SU-DHL-6 (cell line): ENCODE data around the gene EXOC6B.

Source experiments
- H2AFZ ChIP-seq: fragments of 200-600 bp; sonication (generic); 2 replicates; pipeline ENCODE4 v1.6.1; 2014; ENCODE audit warnings: low read depth, mild to moderate bottlenecking, moderate library complexity, mixed read lengths, antibody characterized with exemption, low read length; ENCODE audit not compliant: severe bottlenecking
- H3F3A ChIP-seq: fragments of 200-600 bp; shearing (Covaris generic); 2 replicates; pipeline ENCODE4 v1.6.0; 2016; ENCODE audit warnings: antibody characterized with exemption, mild to moderate bottlenecking; ENCODE audit not compliant: insufficient read depth
- H3K27ac ChIP-seq: fragments of 200-600 bp; sonication (generic); 2 replicates; pipeline ENCODE4 v1.5.1; 2016; ENCODE audit warnings: low read depth, mild to moderate bottlenecking, low read length, moderate library complexity, mixed read lengths
- H3K27me3 ChIP-seq: fragments of 200-600 bp; sonication (generic), shearing (Covaris generic); 2 replicates; pipeline ENCODE4 v1.6.0; 2014; ENCODE audit warnings: mild to moderate bottlenecking, low read length
- H3K36me3 ChIP-seq: fragments of 200-600 bp; sonication (generic); 2 replicates; pipeline ENCODE4 v1.6.1; 2014; ENCODE audit warnings: mild to moderate bottlenecking, low read length, mixed read lengths
- H3K4me2 ChIP-seq: fragments of 300-600, 200-600 bp; shearing (Covaris generic), sonication (generic); 2 replicates; pipeline ENCODE4 v1.6.0; 2014; ENCODE audit warnings: low read length, low read depth, mild to moderate bottlenecking; ENCODE audit not compliant: poor library complexity, severe bottlenecking
- H3K4me3 ChIP-seq: fragments of 200-600 bp; sonication (generic); 2 replicates; pipeline ENCODE4 v1.5.1; 2014; ENCODE audit warnings: antibody characterized with exemption, low read length, mild to moderate bottlenecking, mixed read lengths; ENCODE audit not compliant: insufficient read depth, poor library complexity, severe bottlenecking
- H3K79me2 ChIP-seq: fragments of 200-600 bp; sonication (generic); 2 replicates; pipeline ENCODE4 v1.6.1; 2014; ENCODE audit warnings: mild to moderate bottlenecking, low read length, moderate library complexity; ENCODE audit not compliant: insufficient read depth
- H3K9ac ChIP-seq: fragments of 200-600 bp; sonication (generic); 2 replicates; pipeline ENCODE4 v1.7.0; 2014; ENCODE audit warnings: mild to moderate bottlenecking, low read length
- H3K9me2 ChIP-seq: fragments of 200-600 bp; sonication (generic); replicated peaks from 2 replicates; pipeline ENCODE4 v1.6.1; 2014; ENCODE audit warnings: low read length; ENCODE audit not compliant: insufficient read depth
- H3K9me3 ChIP-seq: fragments of 200-600 bp; sonication (generic); 2 replicates; pipeline ENCODE4 v1.6.1; 2014; ENCODE audit warnings: low read length, mixed read lengths; ENCODE audit not compliant: insufficient read depth
- H4K20me1 ChIP-seq: fragments of 200-600 bp; sonication (generic); 2 replicates; pipeline ENCODE4 v1.6.1; 2014; ENCODE audit warnings: low read depth, mild to moderate bottlenecking, antibody characterized with exemption, low read length, moderate library complexity, mixed read lengths
- CTCF ChIP-seq: fragments of 200-600 bp; sonication (generic); IDR thresholded peaks from one replicate; pipeline ENCODE4 v1.5.1; 2017; ENCODE audit warnings: antibody characterized with exemption, mild to moderate bottlenecking, low read length, moderate library complexity; ENCODE audit not compliant: insufficient read depth, poor library complexity, severe bottlenecking
- EZH2phosphoT487 ChIP-seq: fragments of 200-600 bp; sonication (generic), shearing (Covaris generic); conservative IDR thresholded peaks from 2 replicates; pipeline ENCODE4 v1.6.1; 2018; ENCODE audit warnings: mild to moderate bottlenecking, antibody characterized with exemption, low read length, moderate library complexity, mixed read lengths

EXOC6B gene

GRCh38 chr2:72708236-72708635 lies 117.6 kb downstream of the EXOC6B start:
- Histone ChIP-seq H2AFZ (no peak overlapping the region), H4K20me1 (no peaks in the 10 kb centered on the region), H3K36me3 (no peaks in the 10 kb centered on the region), H3K9ac (no peak overlapping the region), H3K4me3 (no peak overlapping the region), H3K4me2 (no peak overlapping the region), H3K27me3 (no peaks in the 10 kb centered on the region; the same call in 1 of the 2 replicates), H3K27ac (no peak overlapping the region), H3K9me3 (no peaks in the 10 kb centered on the region), H3F3A (no peaks in the 10 kb centered on the region), H3K79me2 (no peaks in the 10 kb centered on the region), H3K9me2 (no peaks in the 10 kb centered on the region)
- TF ChIP-seq CTCF (no peak), EZH2phosphoT487 (no peak)

GRCh38 chr2:72698300-72698699 lies 127.5 kb downstream of the EXOC6B start:
- Histone ChIP-seq H4K20me1 (no peaks in the 10 kb centered on the region), H3K79me2 (no peaks in the 10 kb centered on the region), H3F3A (no peaks in the 10 kb centered on the region), H2AFZ (no peak overlapping the region), H3K9me2 (no peaks in the 10 kb centered on the region), H3K27me3 (no peaks in the 10 kb centered on the region; the same call in 1 of the 2 replicates), H3K4me2 (no peak overlapping the region), H3K27ac (no peak overlapping the region), H3K9ac (no peak overlapping the region), H3K36me3 (no peaks in the 10 kb centered on the region), H3K9me3 (no peaks in the 10 kb centered on the region), H3K4me3 (no peak overlapping the region)
- TF ChIP-seq CTCF (no peak), EZH2phosphoT487 (no peak)

GRCh38 chr2:72696559-72696958 lies 129.3 kb downstream of the EXOC6B start:
- H3K36me3 ChIP-seq: no peaks in the 10 kb centered on the region
- H2AFZ ChIP-seq: no peak overlapping the region
- H3K27ac ChIP-seq: no peak overlapping the region
- H3K27me3 ChIP-seq: no peaks in the 10 kb centered on the region; the same call in 1 of the 2 replicates
- no peaks in the 10 kb centered on the region for H3K9me3 ChIP-seq
- no peaks in the 10 kb centered on the region for H4K20me1 ChIP-seq
- no peak overlapping the region for H3K4me3 ChIP-seq
- H3F3A ChIP-seq: no peaks in the 10 kb centered on the region
- H3K9me2 ChIP-seq: no peaks in the 10 kb centered on the region
- no peaks in the 10 kb centered on the region for H3K79me2 ChIP-seq
- H3K9ac ChIP-seq: no peak overlapping the region
- no peak for TF ChIP-seq CTCF
- no peak for TF ChIP-seq EZH2phosphoT487
- H3K4me2 ChIP-seq: no peak overlapping the region
